NT2/D1 (cell line): ENCODE data around the gene SLC35F3.

Experiments
- SUZ12 ChIP-seq: IDR thresholded peaks from 2 replicates; pipeline ENCODE4 v1.6.1; 2011; ENCODE audit not compliant: insufficient read length, insufficient read depth; ENCODE audit errors: extremely low read depth
- ZNF274 ChIP-seq: IDR thresholded peaks from 2 replicates; pipeline ENCODE4 v1.6.1; 2011; ENCODE audit warnings: mild to moderate bottlenecking, low read depth, low read length

DNA sequence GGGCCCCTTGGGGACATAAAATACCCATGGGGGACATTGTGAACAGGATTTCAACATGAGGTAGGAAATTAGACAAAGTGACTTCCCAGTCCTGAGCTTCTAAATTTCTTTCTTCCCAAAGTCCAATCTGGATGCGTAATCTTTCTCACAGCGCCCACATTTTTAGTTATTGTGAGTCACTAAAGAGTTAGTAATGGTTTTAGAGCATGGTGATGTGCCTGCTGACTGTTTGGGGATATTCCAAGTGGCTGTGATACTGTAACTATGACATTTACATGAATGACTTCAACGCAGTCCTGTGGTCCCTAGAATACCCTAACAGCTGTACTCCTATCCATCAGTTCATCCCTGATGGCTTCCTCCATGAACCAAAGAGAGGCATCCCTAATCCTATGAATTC, 244.7 kb downstream of the SLC35F3 start:
- no peak for TF ChIP-seq ZNF274
- TF ChIP-seq SUZ12 = no peak
